Measurements from ENCODE around the gene PSMB11. TPM values are rescaled to one million over a fixed set of nuclear protein-coding genes. Genes with fewer than 3 reads are reported as not detected.

Gene PSMB11
- not detected for polyA plus RNA-seq (2012; ENCODE audit: insufficient read length, low read depth)

GRCh38 chr14:23042162-23042965 is at the start of gene PSMB11:
Gene PSMB11 (plus strand): TSS chr14:23042212. CDS start chr14:23042226, 14 bp downstream.
- TF ChIP-seq FOXP2 (optimal IDR thresholded peaks at IDR 0.05; ENCODE audit: borderline replicate concordance, extremely low read depth, extremely low read length, insufficient read depth) (no peak), TAF1 (IDR thresholded peaks at IDR 0.05; ENCODE audit: borderline replicate concordance, insufficient read depth, low read length) (no peak), REST (IDR thresholded peaks at IDR 0.05; ENCODE audit: insufficient read depth in 1 of 2, low read depth in 2 of 2, low read length in 2 of 2) (no peak), SIN3A (IDR thresholded peaks at IDR 0.05; ENCODE audit: borderline replicate concordance, insufficient read depth, low read length) (no peak), POLR2AphosphoS5 (IDR thresholded peaks at IDR 0.05; ENCODE audit: low read depth, low read length) (no peak)

GRCh38 chr14:22993517-22993916 is 48.5 kb upstream of the PSMB11 start:
- TF ChIP-seq POLR2AphosphoS5 (IDR thresholded peaks at IDR 0.05; ENCODE audit: low read depth, low read length) (no peak), TAF1 (IDR thresholded peaks at IDR 0.05; ENCODE audit: borderline replicate concordance, insufficient read depth, low read length) (no peak), SIN3A (IDR thresholded peaks at IDR 0.05; ENCODE audit: borderline replicate concordance, insufficient read depth, low read length) (no peak), REST (IDR thresholded peaks at IDR 0.05; ENCODE audit: insufficient read depth in 1 of 2, low read depth in 2 of 2, low read length in 2 of 2) (no peak), FOXP2 (optimal IDR thresholded peaks at IDR 0.05; ENCODE audit: borderline replicate concordance, extremely low read depth, extremely low read length, insufficient read depth) (no peak)

- no peak for TF ChIP-seq FOXP2 (optimal IDR thresholded peaks at IDR 0.05; ENCODE audit: borderline replicate concordance, extremely low read depth, extremely low read length, insufficient read depth)
- TF ChIP-seq POLR2AphosphoS5 (IDR thresholded peaks at IDR 0.05; ENCODE audit: low read depth, low read length), result no peak
- no peak for TF ChIP-seq SIN3A (IDR thresholded peaks at IDR 0.05; ENCODE audit: borderline replicate concordance, insufficient read depth, low read length)
- TF ChIP-seq REST (IDR thresholded peaks at IDR 0.05; ENCODE audit: insufficient read depth in 1 of 2, low read depth in 2 of 2, low read length in 2 of 2), result no peak
- no peak for TF ChIP-seq TAF1 (IDR thresholded peaks at IDR 0.05; ENCODE audit: borderline replicate concordance, insufficient read depth, low read length)
These were observed 47.2 kb upstream of the PSMB11 start for GRCh38 chr14:22994762-22995275.

GRCh38 chr14:22995889-22996625 is 46.0 kb upstream of the PSMB11 start:
- TF ChIP-seq POLR2AphosphoS5 (IDR thresholded peaks at IDR 0.05; ENCODE audit: low read depth, low read length), result no peak
- no peak for TF ChIP-seq TAF1 (IDR thresholded peaks at IDR 0.05; ENCODE audit: borderline replicate concordance, insufficient read depth, low read length)
- TF ChIP-seq FOXP2 (optimal IDR thresholded peaks at IDR 0.05; ENCODE audit: borderline replicate concordance, extremely low read depth, extremely low read length, insufficient read depth), result no peak
- no peak for TF ChIP-seq SIN3A (IDR thresholded peaks at IDR 0.05; ENCODE audit: borderline replicate concordance, insufficient read depth, low read length)
- TF ChIP-seq REST (IDR thresholded peaks at IDR 0.05; ENCODE audit: insufficient read depth in 1 of 2, low read depth in 2 of 2, low read length in 2 of 2), result no peak
